Dermis lymphatic vessel endothelial cell (primary cell): ENCODE data around the gene FBF1. TPM values are rescaled to one million over a fixed set of nuclear protein-coding genes. Genes with fewer than 3 reads are reported as not detected.

Experiments
- total RNA-seq: library from RNA; depleted of rRNA; stranded (reverse); fragments of >200 nt; gene quantifications from 2 replicates; pipeline ENCODE4 v1.2.1, GENCODE V29; 2014

FBF1 gene
- 2.6 and 2.9 TPM in 2 replicates for total RNA-seq

GRCh38 chr17:75940727-75941441 lies at the start of gene FBF1:
Gene FBF1 (minus strand): TSS chr17:75941042. CDS start chr17:75938149, 2,893 bp downstream.

GRCh38 chr17:75978938-75979704 lies 38.3 kb upstream of the FBF1 start, which contains the start of the genes ACOX1 and TEN1:
Gene ACOX1 (minus strand): TSS chr17:75979166. CDS start chr17:75979073, 93 bp downstream.
Gene TEN1 (plus strand): TSS chr17:75979240. CDS start chr17:75986193, 6,953 bp downstream.

GRCh38 chr17:75904749-75905521 lies 35.9 kb downstream of the FBF1 start, which contains the start of gene MRPL38:
Gene MRPL38 (minus strand): TSS chr17:75904884. CDS start chr17:75904875, 9 bp downstream.

GRCh38 chr17:75896415-75897159 lies 44.3 kb downstream of the FBF1 start, which contains the start of gene TRIM65:
Gene TRIM65 (minus strand): TSS chr17:75896951. CDS start chr17:75896937, 14 bp downstream.

GRCh38 chr17:75878174-75878998 lies 62.5 kb downstream of the FBF1 start, which contains the start of gene TRIM47:
Gene TRIM47 (minus strand): TSS chr17:75878581. CDS start chr17:75878548, 33 bp downstream.

Other genes with a start within 250 kb of the FBF1 start
- 25.7 and 65.7 TPM in 2 replicates for gene ITGB4, start 219.6 kb downstream of the FBF1 start, total RNA-seq
- 76.1 and 88.5 TPM in 2 replicates for gene GALK1, start 175.8 kb downstream of the FBF1 start, total RNA-seq
- 7.3 and 11.2 TPM in 2 replicates for gene UNK, start 156.2 kb downstream of the FBF1 start, total RNA-seq
- gene UNC13D, start 96.6 kb downstream of the FBF1 start, total RNA-seq = 2.5 and 7.9 TPM in 2 replicates
- 23.1 and 37.1 TPM in 2 replicates for gene WBP2, start 85.7 kb downstream of the FBF1 start, total RNA-seq
- 37.6 and 61.4 TPM in 2 replicates for gene TRIM47, start 62.5 kb downstream of the FBF1 start, total RNA-seq
- 19.3 and 24.2 TPM in 2 replicates for gene TRIM65, start 44.1 kb downstream of the FBF1 start, total RNA-seq
- 26.8 and 28.9 TPM in 2 replicates for gene MRPL38, start 36.2 kb downstream of the FBF1 start, total RNA-seq
- gene ACOX1, start 38.1 kb upstream of the FBF1 start, total RNA-seq = 43.6 and 43.8 TPM in 2 replicates
- gene TEN1, start 38.2 kb upstream of the FBF1 start, total RNA-seq = 26.5 and 30.8 TPM in 2 replicates
- gene CDK3, start 59.8 kb upstream of the FBF1 start, total RNA-seq = 0.65 and 0.95 TPM in 2 replicates
- not detected in 2 replicates for gene EVPL, start 86.3 kb upstream of the FBF1 start, total RNA-seq
- 27.1 and 27.3 TPM in 2 replicates for gene SRP68, start 131.5 kb upstream of the FBF1 start, total RNA-seq
- gene GALR2, start 133.7 kb upstream of the FBF1 start, total RNA-seq = 0.09 and 0.11 TPM in 2 replicates
- not detected in 2 replicates for gene ZACN, start 138.1 kb upstream of the FBF1 start, total RNA-seq
- 79.0 and 79.8 TPM in 2 replicates for gene EXOC7, start 162.7 kb upstream of the FBF1 start, total RNA-seq
- gene FOXJ1, start 200.2 kb upstream of the FBF1 start, total RNA-seq = under 0.01 TPM in 1 of 2 replicates, not detected in the other